Measurements from ENCODE around the gene FMNL2.

DNA sequence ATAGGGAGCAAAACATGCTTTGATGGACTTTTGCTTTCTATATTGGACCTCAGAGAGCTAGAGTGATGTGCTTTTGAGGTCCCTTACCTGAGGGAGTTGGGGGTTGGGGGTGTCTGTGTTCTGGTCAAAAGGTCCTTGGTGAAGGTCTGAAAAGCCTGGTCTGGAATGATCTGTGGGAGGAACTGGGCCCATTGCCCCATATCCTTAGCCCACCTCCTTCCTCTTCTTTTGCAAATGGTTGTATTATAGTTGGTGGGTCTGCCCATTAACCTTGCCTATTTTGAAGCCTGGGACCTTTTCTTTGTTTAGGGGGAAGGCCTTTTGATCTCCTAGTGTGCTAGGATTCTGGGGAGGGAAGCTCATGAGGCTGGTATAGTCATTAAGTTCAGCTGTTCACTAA is 88.7 kb downstream of the FMNL2 start:
- TF ChIP-seq CTCF (IDR thresholded peaks at IDR 0.05 in 4 of 5, conservative IDR thresholded peaks at IDR 0.05 in 1 of 5) = no peak
- TF ChIP-seq POLR2A (IDR thresholded peaks at IDR 0.05) = no peak

Data from gastrocnemius medialis (tissue), 4 donors.